NCI-H1417 treated with DMSO at 0.1 percent for 48 hours (cell line): ENCODE measurements around the gene TMEM182.
A peak's percentile ranks its signal among the peaks of the same experiment; 100 is the strongest.

ENCODE experiments used
- DNase-seq: peaks from one replicate; lab custom pipeline; 2025; lab: John Stamatoyannopoulos, UW

Gene TMEM182

DNA sequence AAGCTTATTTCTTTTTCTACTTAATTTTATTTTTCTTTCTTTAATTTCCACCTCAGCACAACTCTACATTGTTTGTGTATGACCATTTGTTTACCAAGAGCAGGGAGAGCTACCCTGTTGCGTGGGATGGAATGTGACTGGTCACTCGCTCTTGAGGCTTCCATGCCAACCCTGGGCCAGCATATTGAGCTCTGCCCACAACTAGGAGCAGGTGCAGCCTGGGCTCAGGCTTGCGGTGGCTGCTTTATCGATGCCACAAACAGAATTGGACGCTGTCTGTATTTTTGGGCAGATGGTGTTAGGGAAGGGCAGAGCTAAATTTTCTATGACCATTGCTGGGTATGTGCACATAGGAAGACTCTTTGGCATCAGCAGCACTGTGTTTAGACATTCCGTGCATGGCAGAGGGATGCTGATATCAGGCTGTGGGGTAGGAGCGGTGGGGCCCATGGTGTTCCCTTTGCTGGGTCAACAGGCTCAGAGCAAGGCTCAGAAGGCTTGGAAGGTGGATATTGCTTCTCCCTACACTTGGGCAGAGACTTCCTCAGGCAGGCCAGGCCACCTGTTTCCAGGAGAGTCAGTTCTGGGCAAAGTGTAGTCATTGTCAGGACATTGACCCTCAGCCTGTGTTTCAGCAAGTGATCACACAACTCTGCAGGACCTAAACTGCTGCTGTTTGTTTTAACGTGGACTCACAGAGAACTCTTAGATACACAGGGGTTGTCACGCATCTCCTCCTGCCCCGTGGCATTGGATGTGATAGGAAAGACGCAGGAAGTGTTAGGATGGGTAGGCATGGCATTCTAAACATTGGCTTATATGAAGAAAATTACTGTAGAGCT lies 40.2 kb downstream of the TMEM182 start:
- DNase-seq: no peak

- no peak for DNase-seq
Measured at GRCh38 chr2:102803041-102803896, 41.4 kb downstream of the TMEM182 start.

- DNase-seq: no peak
Measured at GRCh38 chr2:102803897-102804217, 42.0 kb downstream of the TMEM182 start.

GRCh38 chr2:102806250-102806837 lies 44.5 kb downstream of the TMEM182 start:
- DNase-seq: no peak

DNA sequence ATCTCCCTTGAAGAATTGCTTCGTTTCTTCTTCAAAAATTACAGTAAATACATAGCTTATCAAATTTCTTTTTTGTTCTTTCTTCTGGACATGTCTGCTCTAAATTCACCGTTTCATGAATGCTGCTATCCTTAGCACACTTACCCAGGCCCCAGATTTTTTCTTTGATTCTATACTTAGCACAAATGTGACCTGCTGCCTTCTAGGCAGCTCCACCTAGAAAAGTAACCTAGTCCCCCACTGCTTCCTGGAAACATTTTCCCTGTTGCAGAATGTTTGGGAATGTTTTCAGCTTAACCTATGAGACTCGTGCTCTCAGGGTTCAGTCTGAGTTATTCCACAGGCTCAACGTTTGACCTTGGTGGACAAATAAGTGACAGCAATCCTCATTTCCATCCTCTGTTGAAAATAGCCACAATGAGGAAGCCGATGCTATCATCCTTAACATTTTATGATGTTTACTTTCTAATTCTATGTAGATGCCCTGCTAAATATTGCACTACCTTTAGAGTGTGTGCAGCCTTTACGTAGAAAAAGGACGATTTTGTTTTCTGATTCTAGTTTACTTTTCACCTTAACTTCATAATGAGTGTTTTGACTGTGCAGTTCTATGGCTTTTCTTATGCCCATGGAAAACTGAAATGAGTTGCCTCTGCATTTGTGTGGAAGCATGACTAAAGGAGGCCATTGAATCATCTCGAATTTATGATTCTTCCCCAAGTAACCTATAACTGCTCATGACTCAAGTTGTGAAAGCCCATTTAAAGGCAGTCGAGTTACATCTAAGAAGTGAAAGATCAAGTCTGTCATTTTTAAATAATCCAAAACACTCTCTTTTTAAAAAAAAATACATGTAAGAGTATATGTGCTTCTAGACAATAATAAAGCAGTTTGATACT lies 47.7 kb downstream of the TMEM182 start:
- no peak for DNase-seq

GRCh38 chr2:102815285-102815684 lies 53.5 kb downstream of the TMEM182 start:
- no peak for DNase-seq

DNA sequence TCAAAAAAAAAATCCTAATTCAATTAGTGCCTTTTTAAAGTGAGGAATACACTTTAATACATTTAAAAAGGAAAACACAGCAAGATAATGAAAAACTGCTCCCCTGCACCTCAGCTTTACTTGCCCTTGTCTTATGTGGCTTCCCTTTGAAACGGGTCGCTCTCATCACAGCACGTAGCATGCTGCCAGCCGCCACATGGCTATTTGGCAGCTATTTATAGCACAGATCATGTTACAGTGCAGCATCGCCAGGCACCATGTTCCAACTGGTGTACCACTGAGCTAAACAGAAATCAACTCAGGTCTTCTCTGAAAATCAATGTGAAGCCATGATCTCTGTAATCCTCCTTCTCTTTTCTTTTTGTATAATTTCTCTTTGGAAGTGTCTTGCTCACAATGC lies 65.1 kb downstream of the TMEM182 start:
- peak; percentile 37 for DNase-seq

GRCh38 chr2:102832789-102833188 lies 71.0 kb downstream of the TMEM182 start:
- no peak for DNase-seq

DNA sequence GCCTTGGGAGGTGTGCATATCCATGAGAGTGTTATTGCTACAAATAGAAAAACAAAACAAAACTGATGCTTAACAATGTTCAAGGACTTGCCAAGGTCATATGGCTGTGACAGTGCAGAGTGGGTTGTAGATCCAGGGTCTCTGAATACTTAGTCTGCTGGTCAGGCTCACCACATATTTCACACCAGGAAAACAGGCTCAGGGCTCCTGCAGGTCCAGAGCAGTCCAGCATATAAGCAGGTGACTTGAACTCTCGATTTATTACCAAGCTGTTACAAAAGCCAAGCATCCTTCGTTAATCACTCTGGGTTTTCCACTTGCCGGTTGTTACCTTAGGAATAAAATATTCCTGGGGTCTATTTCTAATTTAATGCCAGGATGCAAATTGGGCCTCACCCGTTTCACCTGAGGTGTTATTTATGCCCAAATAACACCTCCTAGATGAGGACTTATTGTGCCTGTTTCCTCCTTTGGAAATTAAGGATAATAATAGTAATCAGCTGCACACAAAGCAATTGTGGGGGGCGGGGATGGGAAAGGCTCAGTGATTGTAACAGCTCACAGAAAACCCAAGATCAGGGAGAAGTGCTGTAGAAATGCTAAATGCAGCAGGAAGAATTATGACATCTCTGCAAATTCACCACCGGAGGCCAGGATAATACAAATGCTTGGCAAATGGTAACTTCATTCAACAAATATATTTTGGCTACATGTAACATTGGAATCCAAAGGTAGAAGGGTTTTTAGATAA lies 72.9 kb downstream of the TMEM182 start:
- no peak for DNase-seq

DNA sequence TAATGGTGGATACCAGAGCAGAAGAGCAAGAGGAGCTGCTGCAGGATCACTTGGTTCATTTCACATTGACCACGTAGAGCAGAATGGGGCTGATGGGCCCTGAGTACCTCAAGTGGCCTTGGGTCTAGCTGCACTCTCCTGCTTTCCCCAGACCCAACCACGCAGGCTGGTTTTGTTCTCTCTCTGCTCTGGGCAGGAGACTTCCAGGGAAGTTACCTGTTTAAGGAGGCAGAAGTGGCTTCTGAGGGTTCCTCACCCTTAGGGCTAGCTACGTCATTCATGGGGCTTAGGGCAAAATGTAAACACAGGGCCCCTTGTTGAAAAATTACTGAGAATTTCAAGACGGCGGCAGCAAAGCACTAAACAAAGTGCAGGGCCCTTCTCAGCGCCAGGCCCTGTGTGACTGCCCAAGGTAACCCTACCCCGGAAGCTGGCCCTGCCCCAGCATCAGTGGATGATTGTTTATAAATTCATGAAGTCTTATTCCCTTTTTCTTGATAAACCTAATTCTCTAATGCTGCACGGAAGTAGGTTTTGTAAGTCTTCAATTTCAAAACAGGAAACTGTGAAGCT lies 75.9 kb downstream of the TMEM182 start:
- no peak for DNase-seq

- peak; percentile 29 for DNase-seq
Measured at GRCh38 chr2:102839668-102840388, 78.0 kb downstream of the TMEM182 start.

GRCh38 chr2:102841107-102841840 lies 79.4 kb downstream of the TMEM182 start:
- no peak for DNase-seq

GRCh38 chr2:102843764-102844443 lies 82.1 kb downstream of the TMEM182 start:
- no peak for DNase-seq

- no peak for DNase-seq
Measured at GRCh38 chr2:102844911-102845310, 83.1 kb downstream of the TMEM182 start.

DNA sequence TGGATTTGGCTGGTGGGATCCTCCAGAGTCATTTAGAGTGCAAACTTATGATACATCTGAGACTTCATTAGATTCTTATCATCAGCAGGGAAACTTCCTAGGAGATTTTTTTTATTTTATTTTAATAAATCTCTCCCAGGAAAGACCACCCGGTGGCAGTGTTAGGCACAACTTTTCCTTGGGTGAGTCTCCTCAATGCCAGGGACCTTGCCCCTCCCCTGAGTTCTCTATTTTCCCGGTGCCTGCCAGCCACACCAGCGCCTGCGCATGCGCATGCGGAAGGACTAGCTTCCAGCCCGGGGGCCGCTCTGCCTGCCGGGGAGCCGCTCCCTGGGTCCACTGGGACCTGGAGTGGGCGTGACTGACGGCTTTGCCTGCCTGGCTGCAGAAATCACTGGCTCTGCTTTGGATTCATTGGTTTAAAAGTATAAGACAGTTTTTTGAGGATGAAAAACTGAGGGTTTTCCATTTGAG lies 86.6 kb downstream of the TMEM182 start:
- DNase-seq: peak; percentile 23

- no peak for DNase-seq
Measured at GRCh38 chr2:102850888-102851287, 89.1 kb downstream of the TMEM182 start.

- no peak for DNase-seq
Measured at GRCh38 chr2:102852867-102853266, 91.0 kb downstream of the TMEM182 start.
